H9 (cell line): ENCODE results near the gene TRAF5. TPM values are rescaled to one million over a fixed set of nuclear protein-coding genes. Genes with fewer than 3 reads are reported as not detected.

Experiments used
- DNase-seq: peaks from one replicate; pipeline ENCODE4 v3.0.0-alpha.2; 2017
- H2AFZ ChIP-seq: one replicate; pipeline ENCODE4 v1.6.1; 2013; ENCODE audit warnings: mild to moderate bottlenecking, low read length, control low read depth, moderate library complexity
- H2AK5ac ChIP-seq: 2 replicates; pipeline ENCODE4 v1.6.1; 2013; ENCODE audit warnings: low read length, control low read depth, mixed read lengths; ENCODE audit not compliant: insufficient read length
- H2BK120ac ChIP-seq: one replicate; pipeline ENCODE4 v1.6.1; 2013; ENCODE audit warnings: low read depth, mild to moderate bottlenecking, low read length, control low read depth, inconsistent platforms; ENCODE audit not compliant: poor library complexity, severe bottlenecking
- H2BK12ac ChIP-seq: 2 replicates; pipeline ENCODE4 v1.6.1; 2013; ENCODE audit warnings: low read length, control low read depth, mixed read lengths, low read depth; ENCODE audit not compliant: insufficient read length
- H2BK15ac ChIP-seq: 2 replicates; pipeline ENCODE4 v1.6.1; 2013; ENCODE audit warnings: low read depth, low read length, control low read depth
- H2BK20ac ChIP-seq: one replicate; pipeline ENCODE4 v1.6.1; 2013; ENCODE audit warnings: low read depth, mild to moderate bottlenecking, low read length, control low read depth, inconsistent platforms; ENCODE audit not compliant: poor library complexity, severe bottlenecking
- H2BK5ac ChIP-seq: 2 replicates; pipeline ENCODE4 v1.6.1; 2013; ENCODE audit warnings: low read length, control low read depth, mixed read lengths; ENCODE audit not compliant: insufficient read length
- H3K14ac ChIP-seq: 2 replicates; pipeline ENCODE4 v1.6.1; 2013; ENCODE audit warnings: low read length, control low read depth; ENCODE audit not compliant: insufficient read depth
- H3K18ac ChIP-seq: 2 replicates; pipeline ENCODE4 v1.6.1; 2013; ENCODE audit warnings: low read depth, mild to moderate bottlenecking, mixed read lengths, low read length, control low read depth; ENCODE audit not compliant: insufficient read length
- H3K23ac ChIP-seq: 2 replicates; pipeline ENCODE4 v1.6.1; 2013; ENCODE audit warnings: low read length, control low read depth, mixed read lengths, low read depth; ENCODE audit not compliant: insufficient read length
- H3K23me2 ChIP-seq: 2 replicates; pipeline ENCODE4 v1.6.1; 2013; ENCODE audit warnings: low read depth, mild to moderate bottlenecking, mixed read lengths, low read length, control low read depth; ENCODE audit not compliant: insufficient read length, poor library complexity, severe bottlenecking
- H3K27ac ChIP-seq: 2 replicates; pipeline ENCODE4 v1.5.1; 2013; ENCODE audit warnings: low read length, control low read depth, mixed read lengths, low read depth; ENCODE audit not compliant: insufficient read length
- H3K27me3 ChIP-seq: 2 replicates; pipeline ENCODE4 v1.6.1; 2013; ENCODE audit warnings: low read length, control low read depth, inconsistent platforms; ENCODE audit not compliant: insufficient read depth
- H3K4ac ChIP-seq: 2 replicates; pipeline ENCODE4 v1.6.1; 2013; ENCODE audit warnings: low read depth, mild to moderate bottlenecking, control low read depth, inconsistent platforms, low read length, moderate library complexity
- H3K4me1 ChIP-seq: 2 replicates; pipeline ENCODE4 v1.6.1; 2013; ENCODE audit warnings: low read length, control low read depth, inconsistent platforms; ENCODE audit not compliant: insufficient read depth
- H3K4me2 ChIP-seq: 2 replicates; pipeline ENCODE4 v1.6.1; 2013; ENCODE audit warnings: low read length, control low read depth, mixed read lengths; ENCODE audit not compliant: insufficient read length, insufficient read depth
- H3K56ac ChIP-seq: 2 replicates; pipeline ENCODE4 v1.6.1; 2013; ENCODE audit warnings: low read depth, mild to moderate bottlenecking, mixed read lengths, low read length, control low read depth; ENCODE audit not compliant: insufficient read length
- H3K79me1 ChIP-seq: 2 replicates; pipeline ENCODE4 v1.6.1; 2013; ENCODE audit warnings: low read depth, mild to moderate bottlenecking, moderate library complexity, low read length, control low read depth, inconsistent platforms; ENCODE audit not compliant: insufficient read depth, poor library complexity, severe bottlenecking
- H3K79me2 ChIP-seq: 2 replicates; pipeline ENCODE4 v1.6.1; 2013; ENCODE audit warnings: low read length, control low read depth, inconsistent platforms; ENCODE audit not compliant: insufficient read depth
- H3K9ac ChIP-seq: 2 replicates; pipeline ENCODE4 v1.6.1; 2013; ENCODE audit warnings: low read length, control low read depth, mixed read lengths; ENCODE audit not compliant: insufficient read length; ENCODE audit errors: extremely low read depth
- H3K9me3 ChIP-seq: one replicate; pipeline ENCODE4 v1.6.1; 2013; ENCODE audit warnings: low read depth, low read length, inconsistent platforms; ENCODE audit not compliant: control insufficient read depth
- H3T11ph ChIP-seq: one replicate; pipeline ENCODE4 v1.6.1; 2013; ENCODE audit warnings: mild to moderate bottlenecking, low read length, control low read depth, inconsistent platforms
- H4K20me1 ChIP-seq: one replicate; pipeline ENCODE4 v1.6.1; 2013; ENCODE audit not compliant: control insufficient read depth, insufficient read length, insufficient read depth
- H4K5ac ChIP-seq: 2 replicates; pipeline ENCODE4 v1.6.1; 2013; ENCODE audit warnings: low read depth, mild to moderate bottlenecking, mixed read lengths, low read length, control low read depth; ENCODE audit not compliant: insufficient read length
- H4K8ac ChIP-seq: replicated peaks from 2 replicates; pipeline ENCODE4 v1.6.1; 2013; ENCODE audit warnings: low read length, control low read depth, mixed read lengths, low read depth; ENCODE audit not compliant: insufficient read length
- H4K91ac ChIP-seq: 2 replicates; pipeline ENCODE4 v1.6.1; 2013; ENCODE audit warnings: low read depth, mild to moderate bottlenecking, moderate library complexity, mixed read lengths, low read length, control low read depth; ENCODE audit not compliant: insufficient read length
- H3K27ac Mint-ChIP-seq, 3 experiments: 2 replicates in 2 of 3; 3 replicates in 1 of 3; pipeline ENCODE4 v1.8.0; 2020 to 2021; ENCODE audit warnings: mixed read lengths in 3 of 3, mild to moderate bottlenecking in 1 of 3, moderate library complexity in 1 of 3
- H3K27me3 Mint-ChIP-seq: 2 replicates; pipeline ENCODE4 v1.8.0; 2021; ENCODE audit warnings: low read depth, mild to moderate bottlenecking, moderate library complexity, mixed read lengths
- H3K36me3 Mint-ChIP-seq, 3 experiments: 2 replicates in 2 of 3; 3 replicates in 1 of 3; pipeline ENCODE4 v1.8.0; 2020 to 2021; ENCODE audit warnings: low read depth in 3 of 3, mixed read lengths in 3 of 3; ENCODE audit not compliant: insufficient read depth in 1 of 3
- H3K4me1 Mint-ChIP-seq, 2 experiments: 2 replicates each; pipeline ENCODE4 v1.8.0; 2020; ENCODE audit warnings: mixed read lengths in 2 of 2
- H3K4me3 Mint-ChIP-seq, 2 experiments: 2 replicates in 1 of 2; 3 replicates in 1 of 2; pipeline ENCODE4 v1.8.0; 2020 to 2021; ENCODE audit warnings: mild to moderate bottlenecking in 2 of 2, mixed read lengths in 2 of 2, moderate library complexity in 1 of 2
- H3K9me3 Mint-ChIP-seq, 2 experiments: 2 replicates in 1 of 2; 3 replicates in 1 of 2; pipeline ENCODE4 v1.8.0; 2020; ENCODE audit warnings: mild to moderate bottlenecking in 2 of 2, mixed read lengths in 2 of 2, moderate library complexity in 1 of 2
- CTCF ChIP-seq: fragments of 200-600 bp; sonication (generic); conservative IDR thresholded peaks from 3 replicates; pipeline ENCODE4 v1.8.0; 2021; ENCODE audit warnings: antibody characterized with exemption, mild to moderate bottlenecking
- WGBS: extraction: QIAGEN DNeasy Blood & Tissue Kit; methylation state at CpG from one replicate; pipeline ENCODE4 v1.1.7; 2013; ENCODE audit warnings: missing lambda C conversion rate, low lambda C conversion rate, mixed read lengths; ENCODE audit not compliant: insufficient read length; ENCODE audit errors: extremely low coverage; 5-methylcytosine and 5-hydroxymethylcytosine counted together
- total RNA-seq: library from RNA; stranded (reverse); gene quantifications from 2 replicates; pipeline ENCODE4 v1.2.1, GENCODE V29; 2021

TRAF5 gene
- total RNA-seq, 1 experiment from 2014 or later = 19.1 TPM

- H2BK5ac ChIP-seq = no peak overlapping the region
- no peak overlapping the region for H3K56ac ChIP-seq
- no peak overlapping the region for H4K5ac ChIP-seq
- no CpG with 5 or more reads among the region's 3 CpGs for WGBS
- no peak overlapping the region for H3K18ac ChIP-seq
- no peaks in the 10 kb centered on the region for H3K79me1 ChIP-seq
- H3K27me3 ChIP-seq = no peaks in the 10 kb centered on the region
- H3K4me2 ChIP-seq = no peak overlapping the region
- H3K79me2 ChIP-seq = peaks cover 3% of the 10 kb centered on the region; the same call in 1 of the 2 replicates
- no peaks in the 10 kb centered on the region for H4K20me1 ChIP-seq
- no peak overlapping the region for H3K9ac ChIP-seq
- H2AFZ ChIP-seq = no peak overlapping the region
- H2BK20ac ChIP-seq = no peak overlapping the region
- H3K23ac ChIP-seq = no peak overlapping the region
- no peak overlapping the region for H3T11ph ChIP-seq
- no peak overlapping the region for H3K27ac ChIP-seq
- peaks cover 12% of the 10 kb centered on the region for H3K4me1 ChIP-seq
- H3K14ac ChIP-seq = no peak overlapping the region
- H3K9me3 ChIP-seq = no peaks in the 10 kb centered on the region
- H3K27me3 Mint-ChIP-seq = no peaks in the 10 kb centered on the region
- H3K36me3 Mint-ChIP-seq = peaks cover under 1 to 3% (median 3%) of the 10 kb centered on the region in 3 experiments; a peak in 2 of 7 replicates
- no peak overlapping the region for H2AK5ac ChIP-seq
- no peak for TF ChIP-seq CTCF
- H2BK15ac ChIP-seq = no peak overlapping the region
- no peak overlapping the region for H3K4me3 Mint-ChIP-seq
- no peaks in the 10 kb centered on the region for H3K23me2 ChIP-seq
- H2BK120ac ChIP-seq = no peak overlapping the region
- no peak overlapping the region for H4K8ac ChIP-seq
- peaks cover 39 to 45% of the 10 kb centered on the region in 2 experiments for H3K4me1 Mint-ChIP-seq
- no peak overlapping the region for H2BK12ac ChIP-seq
- H3K4ac ChIP-seq = no peak overlapping the region
- H4K91ac ChIP-seq = no peak overlapping the region
- peak; percentile 22 for DNase-seq
- peak overlapping the region in 1 of 3 experiments; percentile 17; a peak in 5 of 7 replicates for H3K27ac Mint-ChIP-seq
- H3K9me3 Mint-ChIP-seq = no peaks in the 10 kb centered on the region
Observed at GRCh38 chr1:211335522-211336157, 9.0 kb downstream of the TRAF5 start.
